ENCODE measurements around the gene SLC35E2B. TPM values are rescaled to one million over a fixed set of nuclear protein-coding genes. Genes with fewer than 3 reads are reported as not detected.
"Not testable (repeated sequence)": the region's sequence is repeated elsewhere in the genome, so short reads cannot be mapped to it uniquely, and the experiment has no call there.

The SLC35E2B gene
- total and polyA plus RNA-seq, 2 donors, result 22.5 to 45.6 TPM

- over 99% methylated on average over 11 of the region's 23 CpGs for WGBS
These were observed 14.6 kb upstream of the SLC35E2B start for GRCh38 chr1:1707241-1707640.

GRCh38 chr1:1705623-1706022 lies 13.0 kb upstream of the SLC35E2B start:
- H3K36me3 ChIP-seq (ENCODE audit: control insufficient read depth in 2 of 2, insufficient read depth in 2 of 2, low read length in 1 of 2), result peaks cover 5 to 13% of the 10 kb centered on the region in 2 donors
- not testable (repeated sequence) for H3K27me3 ChIP-seq (ENCODE audit: control insufficient read depth in 2 of 2, insufficient read depth in 1 of 2, low read length in 1 of 2); H3K9me3 ChIP-seq (ENCODE audit: control insufficient read depth in 2 of 2, insufficient read depth in 1 of 2, low read length in 1 of 2); DNase-seq (ENCODE audit: low read depth in 6 of 9, low spot score in 9 of 9); H3K4me3 ChIP-seq (ENCODE audit: low read length in 2 of 2); H3K4me1 ChIP-seq (ENCODE audit: control insufficient read depth in 2 of 2, insufficient read depth in 2 of 2, low read length in 2 of 2); H3K27ac ChIP-seq (ENCODE audit: low read depth in 1 of 2, low read length in 1 of 2)
- WGBS, result 98% methylated on average over 5 of the region's 10 CpGs

More at GRCh38 chr1:1707241-1707640, 14.6 kb upstream of the SLC35E2B start:
- H3K4me3 ChIP-seq (ENCODE audit: low read length in 2 of 2); H3K9me3 ChIP-seq (ENCODE audit: control insufficient read depth in 2 of 2, insufficient read depth in 1 of 2, low read length in 1 of 2); H3K27me3 ChIP-seq (ENCODE audit: control insufficient read depth in 2 of 2, insufficient read depth in 1 of 2, low read length in 1 of 2); DNase-seq (ENCODE audit: low read depth in 6 of 9, low spot score in 9 of 9); H3K4me1 ChIP-seq (ENCODE audit: control insufficient read depth in 2 of 2, insufficient read depth in 2 of 2, low read length in 2 of 2); H3K27ac ChIP-seq (ENCODE audit: low read depth in 1 of 2, low read length in 1 of 2): not testable (repeated sequence)
- peaks cover 5 to 13% of the 10 kb centered on the region in 2 donors for H3K36me3 ChIP-seq (ENCODE audit: control insufficient read depth in 2 of 2, insufficient read depth in 2 of 2, low read length in 1 of 2)

- H3K4me3 ChIP-seq (ENCODE audit: low read length in 2 of 2); H3K27ac ChIP-seq (ENCODE audit: low read depth in 1 of 2, low read length in 1 of 2); DNase-seq (ENCODE audit: low read depth in 6 of 9, low spot score in 9 of 9); H3K4me1 ChIP-seq (ENCODE audit: control insufficient read depth in 2 of 2, insufficient read depth in 2 of 2, low read length in 2 of 2); H3K9me3 ChIP-seq (ENCODE audit: control insufficient read depth in 2 of 2, insufficient read depth in 1 of 2, low read length in 1 of 2); H3K27me3 ChIP-seq (ENCODE audit: control insufficient read depth in 2 of 2, insufficient read depth in 1 of 2, low read length in 1 of 2): not testable (repeated sequence)
- 98% methylated on average over 27 of the region's 27 CpGs for WGBS
- peaks cover 5 to 13% of the 10 kb centered on the region in 2 donors for H3K36me3 ChIP-seq (ENCODE audit: control insufficient read depth in 2 of 2, insufficient read depth in 2 of 2, low read length in 1 of 2)
These were observed 11.8 kb upstream of the SLC35E2B start for GRCh38 chr1:1704284-1704957.

GRCh38 chr1:1703796-1704195 lies 11.2 kb upstream of the SLC35E2B start:
- WGBS, result 97% methylated on average over 22 of the region's 22 CpGs
- Histone ChIP-seq H3K36me3 (ENCODE audit: control insufficient read depth in 2 of 2, insufficient read depth in 2 of 2, low read length in 1 of 2) (peaks cover 5 to 13% of the 10 kb centered on the region in 2 donors), H3K4me3 (ENCODE audit: low read length in 2 of 2) (no peak overlapping the region), H3K9me3 (ENCODE audit: control insufficient read depth in 2 of 2, insufficient read depth in 1 of 2, low read length in 1 of 2) (no peaks in the 10 kb centered on the region), H3K4me1 (ENCODE audit: control insufficient read depth in 2 of 2, insufficient read depth in 2 of 2, low read length in 2 of 2) (no peaks in the 10 kb centered on the region), H3K27me3 (ENCODE audit: control insufficient read depth in 2 of 2, insufficient read depth in 1 of 2, low read length in 1 of 2) (no peaks in the 10 kb centered on the region), H3K27ac (ENCODE audit: low read depth in 1 of 2, low read length in 1 of 2) (no peak overlapping the region)
- no peak for DNase-seq (ENCODE audit: low read depth in 6 of 9, low spot score in 9 of 9)

- not testable (repeated sequence) for H3K4me3 ChIP-seq (ENCODE audit: low read length in 2 of 2); H3K27ac ChIP-seq (ENCODE audit: low read depth in 1 of 2, low read length in 1 of 2); H3K27me3 ChIP-seq (ENCODE audit: control insufficient read depth in 2 of 2, insufficient read depth in 1 of 2, low read length in 1 of 2); H3K4me1 ChIP-seq (ENCODE audit: control insufficient read depth in 2 of 2, insufficient read depth in 2 of 2, low read length in 2 of 2); DNase-seq (ENCODE audit: low read depth in 6 of 9, low spot score in 9 of 9); H3K9me3 ChIP-seq (ENCODE audit: control insufficient read depth in 2 of 2, insufficient read depth in 1 of 2, low read length in 1 of 2)
- peaks cover 5 to 13% of the 10 kb centered on the region in 2 donors for H3K36me3 ChIP-seq (ENCODE audit: control insufficient read depth in 2 of 2, insufficient read depth in 2 of 2, low read length in 1 of 2)
- WGBS, result 96% methylated on average over 7 of the region's 18 CpGs
These were observed 9.9 kb upstream of the SLC35E2B start for GRCh38 chr1:1702506-1702905.

GRCh38 chr1:1700557-1700956 lies 8.0 kb upstream of the SLC35E2B start:
- H3K27ac ChIP-seq (ENCODE audit: low read depth in 1 of 2, low read length in 1 of 2); H3K4me1 ChIP-seq (ENCODE audit: control insufficient read depth in 2 of 2, insufficient read depth in 2 of 2, low read length in 2 of 2); H3K9me3 ChIP-seq (ENCODE audit: control insufficient read depth in 2 of 2, insufficient read depth in 1 of 2, low read length in 1 of 2); H3K27me3 ChIP-seq (ENCODE audit: control insufficient read depth in 2 of 2, insufficient read depth in 1 of 2, low read length in 1 of 2); DNase-seq (ENCODE audit: low read depth in 6 of 9, low spot score in 9 of 9); H3K4me3 ChIP-seq (ENCODE audit: low read length in 2 of 2): not testable (repeated sequence)
- WGBS, result no CpG with 5 or more reads among the region's 33 CpGs
- H3K36me3 ChIP-seq (ENCODE audit: control insufficient read depth in 2 of 2, insufficient read depth in 2 of 2, low read length in 1 of 2), result peaks cover 3 to 13% of the 10 kb centered on the region in 2 donors

GRCh38 chr1:1700067-1700466 lies 7.5 kb upstream of the SLC35E2B start:
- H3K4me1 ChIP-seq (ENCODE audit: control insufficient read depth in 2 of 2, insufficient read depth in 2 of 2, low read length in 2 of 2); H3K27ac ChIP-seq (ENCODE audit: low read depth in 1 of 2, low read length in 1 of 2): not testable (repeated sequence)

GRCh38 chr1:1699061-1699460 lies 6.5 kb upstream of the SLC35E2B start:
- H3K36me3 ChIP-seq (ENCODE audit: control insufficient read depth in 2 of 2, insufficient read depth in 2 of 2, low read length in 1 of 2); H3K27me3 ChIP-seq (ENCODE audit: control insufficient read depth in 2 of 2, insufficient read depth in 1 of 2, low read length in 1 of 2); H3K4me3 ChIP-seq (ENCODE audit: low read length in 2 of 2); H3K27ac ChIP-seq (ENCODE audit: low read depth in 1 of 2, low read length in 1 of 2); H3K9me3 ChIP-seq (ENCODE audit: control insufficient read depth in 2 of 2, insufficient read depth in 1 of 2, low read length in 1 of 2); H3K4me1 ChIP-seq (ENCODE audit: control insufficient read depth in 2 of 2, insufficient read depth in 2 of 2, low read length in 2 of 2); DNase-seq (ENCODE audit: low read depth in 6 of 9, low spot score in 9 of 9): not testable (repeated sequence)
- WGBS, result 95% methylated on average over 13 of the region's 19 CpGs

More at GRCh38 chr1:1700067-1700466, 7.5 kb upstream of the SLC35E2B start:
- WGBS, result no CpG with 5 or more reads among the region's 45 CpGs
- H3K4me3 ChIP-seq (ENCODE audit: low read length in 2 of 2); H3K9me3 ChIP-seq (ENCODE audit: control insufficient read depth in 2 of 2, insufficient read depth in 1 of 2, low read length in 1 of 2); DNase-seq (ENCODE audit: low read depth in 6 of 9, low spot score in 9 of 9); H3K27me3 ChIP-seq (ENCODE audit: control insufficient read depth in 2 of 2, insufficient read depth in 1 of 2, low read length in 1 of 2): not testable (repeated sequence)
- peaks cover 3 to 13% of the 10 kb centered on the region in 2 donors for H3K36me3 ChIP-seq (ENCODE audit: control insufficient read depth in 2 of 2, insufficient read depth in 2 of 2, low read length in 1 of 2)

GRCh38 chr1:1697358-1698183 lies 5.0 kb upstream of the SLC35E2B start:
- H3K27me3 ChIP-seq (ENCODE audit: control insufficient read depth in 2 of 2, insufficient read depth in 1 of 2, low read length in 1 of 2); H3K36me3 ChIP-seq (ENCODE audit: control insufficient read depth in 2 of 2, insufficient read depth in 2 of 2, low read length in 1 of 2); H3K27ac ChIP-seq (ENCODE audit: low read depth in 1 of 2, low read length in 1 of 2); H3K4me3 ChIP-seq (ENCODE audit: low read length in 2 of 2); H3K4me1 ChIP-seq (ENCODE audit: control insufficient read depth in 2 of 2, insufficient read depth in 2 of 2, low read length in 2 of 2); DNase-seq (ENCODE audit: low read depth in 6 of 9, low spot score in 9 of 9); H3K9me3 ChIP-seq (ENCODE audit: control insufficient read depth in 2 of 2, insufficient read depth in 1 of 2, low read length in 1 of 2): not testable (repeated sequence)
- 85% methylated on average over 20 of the region's 26 CpGs for WGBS
